Measurements from ENCODE around the gene YJEFN3.

- TF ChIP-seq, protein P1, sequence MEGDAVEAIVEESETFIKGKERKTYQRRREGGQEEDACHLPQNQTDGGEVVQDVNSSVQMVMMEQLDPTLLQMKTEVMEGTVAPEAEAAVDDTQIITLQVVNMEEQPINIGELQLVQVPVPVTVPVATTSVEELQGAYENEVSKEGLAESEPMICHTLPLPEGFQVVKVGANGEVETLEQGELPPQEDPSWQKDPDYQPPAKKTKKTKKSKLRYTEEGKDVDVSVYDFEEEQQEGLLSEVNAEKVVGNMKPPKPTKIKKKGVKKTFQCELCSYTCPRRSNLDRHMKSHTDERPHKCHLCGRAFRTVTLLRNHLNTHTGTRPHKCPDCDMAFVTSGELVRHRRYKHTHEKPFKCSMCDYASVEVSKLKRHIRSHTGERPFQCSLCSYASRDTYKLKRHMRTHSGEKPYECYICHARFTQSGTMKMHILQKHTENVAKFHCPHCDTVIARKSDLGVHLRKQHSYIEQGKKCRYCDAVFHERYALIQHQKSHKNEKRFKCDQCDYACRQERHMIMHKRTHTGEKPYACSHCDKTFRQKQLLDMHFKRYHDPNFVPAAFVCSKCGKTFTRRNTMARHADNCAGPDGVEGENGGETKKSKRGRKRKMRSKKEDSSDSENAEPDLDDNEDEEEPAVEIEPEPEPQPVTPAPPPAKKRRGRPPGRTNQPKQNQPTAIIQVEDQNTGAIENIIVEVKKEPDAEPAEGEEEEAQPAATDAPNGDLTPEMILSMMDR (IDR thresholded peaks at IDR 0.05) = no peak
- TF ChIP-seq POLR2A (IDR thresholded peaks at IDR 0.05) = no peak
Observed at GRCh38 chr19:19578252-19578651, 49.5 kb downstream of the YJEFN3 start.

Data from prostate gland (tissue), 2 donors.